BE2C (cell line): ENCODE results near the gene SESN1.

Experiments
- DNase-seq: peaks from one replicate; pipeline ENCODE4 v3.0.0-alpha.2; 2020
- H3K27me3 ChIP-seq: fragments of 250-450 bp; sonication (Bioruptor Pico); 2 replicates; pipeline ENCODE4 v1.5.1; 2020; ENCODE audit warnings: mild to moderate bottlenecking
- H3K36me3 ChIP-seq: fragments of 250-450 bp; sonication (Bioruptor Pico); 2 replicates; pipeline ENCODE4 v1.5.1; 2020; ENCODE audit warnings: mild to moderate bottlenecking
- H3K4me1 ChIP-seq: fragments of 250-450 bp; sonication (Bioruptor Pico); 2 replicates; pipeline ENCODE4 v1.5.1; 2020
- H3K4me3 ChIP-seq: 2 replicates; pipeline ENCODE4 v1.5.1; 2011; ENCODE audit warnings: low read depth, low read length
- H3K9me3 ChIP-seq: fragments of 250-450 bp; sonication (Bioruptor Pico); 2 replicates; pipeline ENCODE4 v1.5.1; 2020
- TF ChIP-seq, protein P1 (sequence below): IDR thresholded peaks from 2 replicates; pipeline ENCODE4 v1.5.1; 2012; ENCODE audit warnings: mild to moderate bottlenecking, low read depth, low read length

Gene SESN1

DNA sequence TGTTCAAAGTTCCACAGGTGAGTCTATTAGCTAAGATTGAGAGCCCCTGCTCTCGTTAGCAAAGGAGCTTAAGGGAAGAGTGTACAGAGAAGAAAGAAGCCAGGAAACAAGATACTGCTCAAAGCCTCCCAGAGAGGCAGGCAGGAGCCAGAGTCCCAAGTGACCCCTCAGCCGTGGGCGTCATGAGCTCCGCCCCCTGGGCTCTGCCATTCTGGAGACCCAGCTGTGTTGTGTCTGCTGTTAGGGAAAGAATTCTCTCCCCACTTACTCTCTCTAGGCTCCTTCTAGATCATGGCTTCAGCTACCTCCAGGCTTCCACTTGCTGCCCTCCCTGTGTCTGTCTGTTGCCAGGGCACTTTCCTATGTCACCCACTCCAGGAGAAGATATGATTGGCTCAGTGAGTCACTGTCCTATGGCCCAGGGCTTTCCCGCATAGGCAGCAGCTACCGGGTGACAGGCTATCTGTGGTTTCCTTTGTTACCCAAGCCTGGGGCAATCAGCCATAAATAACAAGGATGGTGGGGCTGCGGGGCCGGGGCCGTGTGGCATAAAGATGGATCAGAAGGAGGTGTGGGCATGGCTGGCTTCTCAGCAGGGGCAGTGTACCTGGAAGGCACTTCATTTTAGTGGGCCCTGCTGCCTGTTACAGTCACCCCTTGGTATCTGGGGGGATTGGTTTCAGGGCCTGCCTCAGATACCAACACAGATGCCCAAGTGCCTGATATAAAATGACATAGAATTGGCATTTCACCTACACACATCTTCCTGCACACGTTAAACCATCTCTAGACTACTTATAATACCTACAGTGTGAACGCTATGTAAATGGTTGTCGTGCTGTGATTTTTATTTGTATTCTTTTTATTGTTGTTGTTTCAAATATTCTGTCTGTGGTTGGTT is 127.5 kb downstream of the SESN1 start:
- TF ChIP-seq, protein P1, sequence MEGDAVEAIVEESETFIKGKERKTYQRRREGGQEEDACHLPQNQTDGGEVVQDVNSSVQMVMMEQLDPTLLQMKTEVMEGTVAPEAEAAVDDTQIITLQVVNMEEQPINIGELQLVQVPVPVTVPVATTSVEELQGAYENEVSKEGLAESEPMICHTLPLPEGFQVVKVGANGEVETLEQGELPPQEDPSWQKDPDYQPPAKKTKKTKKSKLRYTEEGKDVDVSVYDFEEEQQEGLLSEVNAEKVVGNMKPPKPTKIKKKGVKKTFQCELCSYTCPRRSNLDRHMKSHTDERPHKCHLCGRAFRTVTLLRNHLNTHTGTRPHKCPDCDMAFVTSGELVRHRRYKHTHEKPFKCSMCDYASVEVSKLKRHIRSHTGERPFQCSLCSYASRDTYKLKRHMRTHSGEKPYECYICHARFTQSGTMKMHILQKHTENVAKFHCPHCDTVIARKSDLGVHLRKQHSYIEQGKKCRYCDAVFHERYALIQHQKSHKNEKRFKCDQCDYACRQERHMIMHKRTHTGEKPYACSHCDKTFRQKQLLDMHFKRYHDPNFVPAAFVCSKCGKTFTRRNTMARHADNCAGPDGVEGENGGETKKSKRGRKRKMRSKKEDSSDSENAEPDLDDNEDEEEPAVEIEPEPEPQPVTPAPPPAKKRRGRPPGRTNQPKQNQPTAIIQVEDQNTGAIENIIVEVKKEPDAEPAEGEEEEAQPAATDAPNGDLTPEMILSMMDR = no peak
- no peaks in the 10 kb centered on the region for H3K27me3 ChIP-seq
- H3K4me1 ChIP-seq = peaks cover 7% of the 10 kb centered on the region
- H3K36me3 ChIP-seq = no peaks in the 10 kb centered on the region
- DNase-seq = peak; percentile 68
- peak overlapping the region; percentile 11; the same call in 1 of the 2 replicates for H3K4me3 ChIP-seq
- H3K9me3 ChIP-seq = no peaks in the 10 kb centered on the region

DNA sequence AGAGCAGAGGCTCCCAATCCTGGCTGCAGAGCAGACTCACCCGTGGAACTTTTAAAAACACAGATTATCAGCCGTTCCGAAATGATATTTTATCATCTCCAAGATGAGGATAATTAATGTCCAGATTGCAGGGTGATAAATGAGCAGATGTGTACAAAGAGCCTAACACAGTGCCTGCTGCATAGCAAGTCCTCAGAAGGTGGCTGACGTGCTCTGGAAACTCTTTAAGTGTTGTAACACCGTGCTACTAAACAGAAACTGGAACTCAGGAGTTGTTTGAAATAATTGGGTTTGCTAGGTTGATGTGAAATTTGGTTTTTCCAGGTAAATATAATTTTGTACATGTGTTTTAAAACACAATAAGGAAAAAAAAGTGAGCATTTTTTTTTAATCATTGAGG is 128.4 kb downstream of the SESN1 start:
- no peaks in the 10 kb centered on the region for H3K36me3 ChIP-seq
- H3K4me1 ChIP-seq = peaks cover 7% of the 10 kb centered on the region
- H3K27me3 ChIP-seq = no peaks in the 10 kb centered on the region
- no peak overlapping the region for H3K4me3 ChIP-seq
- H3K9me3 ChIP-seq = no peaks in the 10 kb centered on the region
- no peak for DNase-seq
- TF ChIP-seq, protein P1 = no peak

DNA sequence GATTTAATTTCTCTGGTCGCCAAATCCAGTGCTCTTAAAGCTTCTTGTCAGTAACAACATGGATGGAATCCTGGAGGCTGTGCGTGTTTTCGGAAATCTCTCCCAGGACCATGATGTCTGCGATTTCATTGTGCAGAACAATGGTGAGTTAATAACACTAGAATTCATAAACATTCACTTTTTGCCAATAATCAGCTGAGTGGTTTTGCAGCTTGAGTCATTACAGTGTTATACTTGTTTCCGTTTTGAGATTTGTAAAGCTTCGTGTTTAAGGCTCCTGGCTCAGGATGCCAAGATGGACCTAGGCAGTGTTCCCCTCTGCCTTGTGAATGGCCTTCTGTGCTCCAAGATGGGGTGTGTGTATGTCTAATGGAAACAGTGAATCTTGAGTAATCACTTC is 132.7 kb downstream of the SESN1 start:
- no peak overlapping the region for H3K4me3 ChIP-seq
- TF ChIP-seq, protein P1 = no peak
- peaks cover 5% of the 10 kb centered on the region for H3K4me1 ChIP-seq
- H3K27me3 ChIP-seq = no peaks in the 10 kb centered on the region
- no peak for DNase-seq
- H3K9me3 ChIP-seq = no peaks in the 10 kb centered on the region
- no peaks in the 10 kb centered on the region for H3K36me3 ChIP-seq

DNA sequence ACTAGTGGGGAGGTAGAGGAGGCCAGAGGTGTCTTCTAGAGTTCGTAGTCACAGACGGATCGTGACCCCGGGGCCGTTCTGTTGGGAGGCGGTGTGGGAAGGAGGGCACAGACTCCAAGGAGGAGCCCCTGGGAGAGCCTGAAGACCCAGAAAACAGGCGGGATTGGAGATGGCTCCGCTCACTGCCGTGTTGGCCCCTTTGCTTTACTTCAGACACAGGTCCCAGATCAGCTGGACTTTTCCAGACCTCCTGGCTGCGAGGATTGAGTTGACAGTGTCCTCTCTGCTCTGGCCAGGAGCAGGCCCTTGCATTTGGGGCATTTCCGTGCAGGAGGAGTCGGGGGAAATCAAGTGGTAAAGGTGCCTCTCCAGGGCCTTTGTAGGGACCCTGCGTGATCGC is 133.6 kb downstream of the SESN1 start:
- Histone ChIP-seq H3K9me3 (no peaks in the 10 kb centered on the region), H3K4me3 (no peak overlapping the region), H3K4me1 (no peaks in the 10 kb centered on the region), H3K27me3 (no peaks in the 10 kb centered on the region), H3K36me3 (no peaks in the 10 kb centered on the region)
- TF ChIP-seq, protein P1 = no peak
- DNase-seq = no peak

DNA sequence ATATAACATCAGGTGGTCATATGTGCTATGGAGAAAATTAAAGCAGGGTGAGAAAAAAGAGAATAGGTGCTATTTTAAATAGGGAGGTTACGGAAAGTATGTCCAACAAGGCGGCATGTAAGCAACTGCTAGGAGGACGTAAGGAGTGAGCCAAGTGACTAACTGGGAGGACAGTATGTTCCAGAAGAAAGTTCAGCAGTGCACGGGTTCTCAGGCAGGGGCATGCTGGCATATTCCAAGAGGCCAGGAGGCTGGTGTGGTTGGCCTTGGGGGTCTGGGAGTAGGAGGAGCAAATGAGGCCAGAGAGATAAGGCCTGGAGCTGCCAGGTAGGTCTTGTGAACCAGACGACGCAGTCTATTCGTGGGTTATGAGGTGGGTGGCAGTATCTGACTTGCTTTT is 134.0 kb downstream of the SESN1 start:
- no peaks in the 10 kb centered on the region for H3K4me1 ChIP-seq

More for the DNA sequence above, 134.0 kb downstream of the SESN1 start:
- Histone ChIP-seq H3K27me3 (no peaks in the 10 kb centered on the region), H3K4me3 (no peak overlapping the region), H3K36me3 (no peaks in the 10 kb centered on the region), H3K9me3 (no peaks in the 10 kb centered on the region)
- no peak for DNase-seq
- TF ChIP-seq, protein P1 = no peak
